H1 (cell line): ENCODE results near the gene KLF13. TPM values are rescaled to one million over a fixed set of nuclear protein-coding genes. Genes with fewer than 3 reads are reported as not detected.

Experiments used
- CTCF ChIA-PET: fragments of 300-600 bp; sonication (Branson Sonifier 250); formaldehyde crosslinking; loops from one replicate; lab custom pipeline; 2021; ENCODE audit not compliant: partially characterized antibody; lab: Charles Lee
- POLR2A ChIA-PET: fragments of 300-600 bp; sonication (Branson Sonifier 250); formaldehyde crosslinking; loops from one replicate; lab custom pipeline; 2021; ENCODE audit warnings: inconsistent platforms; ENCODE audit not compliant: partially characterized antibody; lab: Charles Lee
- DNase-seq, 2 experiments: peaks; one replicate each; pipeline versions ENCODE4 v3.0.0 to v3.0.0-alpha.2; 2010 to 2022; ENCODE audit warnings: low spot score in 2 of 2, low read depth in 1 of 2, mixed read lengths in 1 of 2
- FAIRE-seq: peaks from 2 replicates; lab custom pipeline; 2011; peaks lifted over from hg19 to GRCh38; lab: Jason Lieb, UNC
- H2AFZ ChIP-seq: 2 replicates; pipeline ENCODE4 v1.8.1; 2012; ENCODE audit warnings: low read length, inconsistent platforms
- H2AK5ac ChIP-seq: 2 replicates; pipeline ENCODE4 v1.6.1; 2013; ENCODE audit warnings: low read depth, low read length
- H2BK120ac ChIP-seq: replicated peaks from 2 replicates; pipeline ENCODE3; 2013; ENCODE audit warnings: low read depth, low read length, inconsistent platforms
- H2BK12ac ChIP-seq: 2 replicates; pipeline ENCODE4 v1.6.1; 2013; ENCODE audit warnings: low read depth, low read length
- H2BK15ac ChIP-seq: 2 replicates; pipeline ENCODE4 v1.6.1; 2013; ENCODE audit warnings: low read length
- H2BK20ac ChIP-seq: 2 replicates; pipeline ENCODE4 v1.6.1; 2013; ENCODE audit warnings: low read length
- H2BK5ac ChIP-seq: 2 replicates; pipeline ENCODE4 v1.6.1; 2013; ENCODE audit warnings: low read depth, low read length
- H3K14ac ChIP-seq: 2 replicates; pipeline ENCODE4 v1.6.1; 2013; ENCODE audit warnings: inconsistent platforms; ENCODE audit not compliant: insufficient read length
- H3K18ac ChIP-seq: 2 replicates; pipeline ENCODE4 v1.6.1; 2013; ENCODE audit warnings: low read length; ENCODE audit errors: extremely low read depth
- H3K23ac ChIP-seq: 2 replicates; pipeline ENCODE4 v1.6.1; 2013; ENCODE audit warnings: inconsistent platforms; ENCODE audit not compliant: insufficient read length
- H3K23me2 ChIP-seq: 2 replicates; pipeline ENCODE4 v1.6.1; 2013; ENCODE audit warnings: low read depth, low read length
- H3K27ac ChIP-seq: 2 replicates; pipeline ENCODE4 v1.6.1; 2011; ENCODE audit warnings: low read depth, low read length, inconsistent platforms
- H3K27me3 ChIP-seq, 4 experiments: replicated peaks in 1 of 4; 1 replicate in 1 of 4; 2 replicates in 3 of 4; pipeline versions ENCODE4 v1.6.1 to v1.8.1; 2011 to 2013; ENCODE audit warnings: low read length in 3 of 4, mild to moderate bottlenecking in 3 of 4, inconsistent platforms in 2 of 4, mixed read lengths in 2 of 4, moderate library complexity in 1 of 4; ENCODE audit not compliant: control insufficient read depth in 3 of 4, insufficient read depth in 3 of 4; ENCODE audit errors: extremely low read depth in 1 of 4
- H3K36me3 ChIP-seq, 4 experiments: 2 replicates each; pipeline versions ENCODE4 v1.6.1 to v1.8.1; 2011 to 2013; ENCODE audit warnings: mild to moderate bottlenecking in 4 of 4, low read length in 3 of 4, moderate library complexity in 2 of 4, control low read depth in 1 of 4, inconsistent platforms in 1 of 4; ENCODE audit not compliant: insufficient read depth in 4 of 4, control insufficient read depth in 2 of 4
- H3K4ac ChIP-seq: replicated peaks from 2 replicates; pipeline ENCODE3; 2013; ENCODE audit warnings: low read length, low read depth, mixed read lengths, inconsistent platforms; ENCODE audit not compliant: insufficient read length
- H3K4me1 ChIP-seq, 4 experiments: replicated peaks in 1 of 4; 1 replicate in 1 of 4; 2 replicates in 3 of 4; pipeline versions ENCODE4 v1.6.1 to v1.8.1; 2011 to 2013; ENCODE audit warnings: low read length in 3 of 4, inconsistent platforms in 2 of 4, mixed read lengths in 1 of 4; ENCODE audit not compliant: insufficient read depth in 4 of 4, control insufficient read depth in 3 of 4
- H3K4me2 ChIP-seq, 2 experiments: 2 replicates each; pipeline versions ENCODE4 v1.6.1 to v1.8.1; 2011 to 2013; ENCODE audit warnings: low read depth in 2 of 2, low read length in 2 of 2, control low read depth in 1 of 2, inconsistent platforms in 1 of 2, mild to moderate bottlenecking in 1 of 2; ENCODE audit not compliant: insufficient read depth in 1 of 2
- H3K4me3 ChIP-seq, 4 experiments: fragments of 200-600, 300-600 bp in 1 of 4; sonication (generic), shearing (Covaris generic), sonication (Bioruptor Twin) in 1 of 4; 2 replicates each; pipeline versions ENCODE4 v1.5.1 to v1.8.1; 2011 to 2016; ENCODE audit warnings: low read length in 4 of 4, low read depth in 3 of 4, control low read depth in 2 of 4, inconsistent platforms in 2 of 4, mild to moderate bottlenecking in 2 of 4, mixed read lengths in 1 of 4, moderate library complexity in 1 of 4; ENCODE audit not compliant: insufficient read depth in 2 of 4; ENCODE audit errors: extremely low read depth in 1 of 4
- H3K56ac ChIP-seq: replicated peaks from 2 replicates; pipeline ENCODE3; 2013; ENCODE audit warnings: low read depth, mild to moderate bottlenecking, mixed read lengths, low read length, inconsistent platforms; ENCODE audit not compliant: insufficient read length
- H3K79me1 ChIP-seq: 2 replicates; pipeline ENCODE4 v1.6.1; 2013; ENCODE audit warnings: low read depth, low read length, control low read depth
- H3K79me2 ChIP-seq, 2 experiments: 2 replicates each; pipeline versions ENCODE4 v1.6.1 to v1.8.1; 2012 to 2013; ENCODE audit warnings: low read length in 2 of 2, mild to moderate bottlenecking in 2 of 2, inconsistent platforms in 1 of 2; ENCODE audit not compliant: insufficient read depth in 2 of 2, control insufficient read depth in 1 of 2
- H3K9ac ChIP-seq, 4 experiments: replicated peaks in 1 of 4; 1 replicate in 1 of 4; 2 replicates in 3 of 4; pipeline versions ENCODE4 v1.6.1 to v1.8.1; 2011 to 2013; ENCODE audit warnings: low read depth in 3 of 4, low read length in 3 of 4, control low read depth in 2 of 4, mild to moderate bottlenecking in 2 of 4, moderate library complexity in 2 of 4, inconsistent platforms in 1 of 4; ENCODE audit errors: extremely low read depth in 1 of 4
- H3K9me3 ChIP-seq, 2 experiments: 2 replicates each; pipeline versions ENCODE4 v1.6.1 to v1.8.1; 2012 to 2013; ENCODE audit warnings: mild to moderate bottlenecking in 2 of 2, moderate library complexity in 2 of 2, control low read depth in 1 of 2, inconsistent platforms in 1 of 2, low read depth in 1 of 2, low read length in 1 of 2, mixed read lengths in 1 of 2; ENCODE audit not compliant: insufficient read depth in 2 of 2
- H4K20me1 ChIP-seq, 2 experiments: replicated peaks in 1 of 2; 2 replicates each; pipeline versions ENCODE3 to v1.8.1; 2011 to 2013; ENCODE audit warnings: inconsistent platforms in 2 of 2, low read length in 2 of 2, mild to moderate bottlenecking in 1 of 2; ENCODE audit not compliant: insufficient read depth in 2 of 2, control insufficient read depth in 1 of 2
- H4K5ac ChIP-seq: 2 replicates; pipeline ENCODE4 v1.6.1; 2013; ENCODE audit warnings: low read length, low read depth, mixed read lengths, inconsistent platforms; ENCODE audit not compliant: insufficient read length
- H4K8ac ChIP-seq: 2 replicates; pipeline ENCODE4 v1.8.0; 2013; ENCODE audit warnings: mild to moderate bottlenecking, moderate library complexity, low read length, inconsistent platforms; ENCODE audit not compliant: insufficient read depth; ENCODE audit errors: extremely low read depth
- H4K91ac ChIP-seq: replicated peaks from 2 replicates; pipeline ENCODE3; 2013; ENCODE audit warnings: low read length, mixed read lengths, inconsistent platforms; ENCODE audit not compliant: insufficient read length
- CHD2 ChIP-seq: IDR thresholded peaks from 2 replicates; pipeline ENCODE4 v1.6.1; 2012; ENCODE audit warnings: low read length, improper control_type of control experiment
- NRF1 ChIP-seq: IDR thresholded peaks from 2 replicates; pipeline ENCODE4 v1.6.1; 2011; ENCODE audit warnings: mild to moderate bottlenecking, low read depth, low read length, improper control_type of control experiment
- TCF12 ChIP-seq: IDR thresholded peaks from 2 replicates; pipeline ENCODE4 v1.6.1; 2011; ENCODE audit warnings: low read depth, mild to moderate bottlenecking, low read length
- WGBS, 2 experiments: shearing (Covaris generic) in 1 of 2; methylation state at CpG; one replicate each; pipeline versions ENCODE4 v1.1.6 to v1.1.7; 2013 to 2015; ENCODE audit warnings: low lambda C conversion rate in 2 of 2, mixed read lengths in 2 of 2, inconsistent platforms in 1 of 2, low coverage in 1 of 2, missing lambda C conversion rate in 1 of 2; ENCODE audit not compliant: insufficient replicate concordance in 2 of 2, insufficient coverage in 1 of 2, insufficient read length in 1 of 2; ENCODE audit errors: extremely low coverage in 1 of 2, missing lambda C conversion rate in 1 of 2; 5-methylcytosine and 5-hydroxymethylcytosine counted together
- polyA plus RNA-seq, 7 experiments: library from polyadenylated mRNA; depleted of rRNA in 3 of 7; stranded (reverse) in 5 of 7; unstranded in 2 of 7; fragments of >200 nt in 5 of 7; fragments of 200-250 nt in 2 of 7; gene quantifications; 1 replicate in 5 of 7; 2 replicates in 1 of 7; 4 replicates in 1 of 7; pipeline versions ENCODE4 v1.2.1 to v1.2.3, GENCODE V29; 2011 to 2013; ENCODE audit warnings: missing spikeins in 2 of 7, mixed read lengths in 2 of 7
- total RNA-seq: library from RNA; stranded (reverse); fragmentation: NEBNext Ultra II Directional; extraction: Animal tissue kit (Norgen Biotek cat#: 25700); gene quantifications from 2 replicates; pipeline ENCODE4 v1.2.1, GENCODE V29; 2021

Gene KLF13
- total and polyA plus RNA-seq, 2 of the 8 experiments (the other 6 are each of a cell fraction or from before 2014, with no cell fraction given) = 18.3 to 33.4 TPM

DNA sequence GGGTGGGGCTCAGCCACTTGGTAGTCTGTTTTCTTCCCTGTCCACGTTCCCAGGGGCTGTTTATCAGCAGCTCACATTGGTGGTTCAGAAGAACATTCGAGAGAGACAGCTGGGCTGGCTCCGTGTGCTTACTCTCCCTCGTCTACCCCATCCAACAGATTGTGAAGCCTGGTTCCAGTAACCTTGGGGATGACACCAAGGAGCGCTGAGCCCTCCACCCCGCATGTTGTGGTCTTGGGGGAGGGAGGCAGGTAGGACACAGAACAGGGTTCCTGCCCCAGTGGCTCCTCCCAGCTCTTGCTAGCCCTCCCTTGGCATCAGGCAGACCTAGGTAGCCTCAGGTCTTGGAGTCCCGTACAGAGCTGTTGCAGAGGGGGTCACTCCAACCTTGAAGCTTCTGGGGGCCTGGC is 33.1 kb downstream of the KLF13 start:
- no peak overlapping the region for H3K56ac ChIP-seq
- no peak overlapping the region for H3K18ac ChIP-seq
- 84% methylated on average over 7 of the region's 7 CpGs; no CpG with 5 or more reads in 1 of the 2 experiments for WGBS, 2 experiments
- H2BK5ac ChIP-seq = no peak overlapping the region
- no peaks in the 10 kb centered on the region for H3K27me3 ChIP-seq
- POLR2A ChIA-PET = interaction anchor here (1.4 kb wide), 1 partner anchor 24 kb away, joined by 4 read pairs; no protein-coding TSS in a partner anchor
- peaks cover 0 to 77% of the 10 kb centered on the region in 2 experiments; a peak in 2 of 4 replicates for H3K79me2 ChIP-seq
- H3K79me1 ChIP-seq = peaks cover 16% of the 10 kb centered on the region
- H3K4me3 ChIP-seq = no peak overlapping the region
- H2BK20ac ChIP-seq = no peak overlapping the region
- peaks cover 14 to 30% of the 10 kb centered on the region in 2 experiments for H4K20me1 ChIP-seq
- peaks cover 9 to 37% (median 28%) of the 10 kb centered on the region in 4 experiments for H3K4me1 ChIP-seq
- no peak overlapping the region for H2BK15ac ChIP-seq
- no peak overlapping the region for H2AFZ ChIP-seq
- no peak overlapping the region for H3K4me2 ChIP-seq
- H3K23me2 ChIP-seq = no peaks in the 10 kb centered on the region
- H2BK120ac ChIP-seq = no peak overlapping the region
- H4K91ac ChIP-seq = no peak overlapping the region
- H3K4ac ChIP-seq = no peak overlapping the region
- H2AK5ac ChIP-seq = no peak overlapping the region
- CTCF ChIA-PET = interaction anchor here (0.8 to 1.5 kb wide), 4 partner anchors 11 to 92 kb away, joined by 3 to 4 read pairs (median 4); no protein-coding TSS in a partner anchor
- no peak overlapping the region for H4K5ac ChIP-seq
- no peak overlapping the region for H4K8ac ChIP-seq
- H2BK12ac ChIP-seq = no peak overlapping the region
- H3K36me3 ChIP-seq = no peaks in the 10 kb centered on the region
- H3K23ac ChIP-seq = no peak overlapping the region
- FAIRE-seq (no peak), DNase-seq (no peak)
- H3K9ac ChIP-seq = no peak overlapping the region
- no peak overlapping the region for H3K27ac ChIP-seq
- no peaks in the 10 kb centered on the region for H3K9me3 ChIP-seq
- H3K14ac ChIP-seq = no peak overlapping the region
- TF ChIP-seq NRF1 (no peak), TCF12 (no peak), CHD2 (no peak)
